GM18858 (cell line): Measurements from ENCODE around the gene MCM8.
"Not testable (repeated sequence)": the region's sequence is repeated elsewhere in the genome, so short reads cannot be mapped to it uniquely, and the experiment has no call there.

Experiments used
- ATAC-seq: cut with Tn5 transposase; IDR thresholded peaks from one replicate; pipeline ENCODE4 v1.9.1; 2021; ENCODE audit not compliant: unreplicated experiment

The MCM8 gene

DNA sequence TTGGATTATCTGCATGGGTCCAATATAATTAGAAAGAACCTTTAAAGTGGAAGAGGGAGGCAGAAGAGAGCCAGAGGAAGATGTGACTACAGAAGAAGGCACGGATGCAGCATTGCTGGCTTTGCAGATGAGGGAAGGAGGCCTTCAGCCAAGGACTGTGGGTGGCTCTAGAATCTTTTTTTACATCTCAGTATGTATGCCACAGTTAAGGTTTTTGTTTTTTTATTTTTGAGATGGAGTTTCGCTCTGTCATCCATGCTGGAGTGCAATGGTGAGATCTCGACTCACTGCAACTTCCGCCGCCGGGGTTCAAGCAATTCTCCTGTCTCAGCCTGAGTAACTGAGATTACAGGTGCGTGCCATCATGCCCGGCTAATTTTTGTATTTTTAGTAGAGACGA, 49.3 kb downstream of the MCM8 start:
- ATAC-seq, result no peak

DNA sequence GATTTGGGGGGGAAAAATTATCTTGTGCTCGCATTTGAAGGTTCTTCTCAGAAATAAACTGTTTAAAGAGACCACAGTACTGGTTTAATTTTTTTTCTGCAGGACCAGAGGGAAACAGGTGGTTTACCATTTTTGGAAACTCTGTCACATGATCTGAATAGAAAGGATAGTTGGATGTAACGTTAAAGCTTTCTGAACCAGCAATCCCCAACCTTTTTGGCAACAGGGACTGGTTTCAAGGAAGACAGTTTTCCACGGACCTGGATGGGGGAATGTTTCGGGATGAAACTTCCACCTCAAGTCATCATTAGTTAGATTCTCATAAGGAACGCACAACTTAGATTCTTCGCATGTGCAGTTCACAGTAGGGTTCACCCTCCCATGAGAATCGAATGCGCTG, 50.4 kb downstream of the MCM8 start:
- no peak for ATAC-seq

DNA sequence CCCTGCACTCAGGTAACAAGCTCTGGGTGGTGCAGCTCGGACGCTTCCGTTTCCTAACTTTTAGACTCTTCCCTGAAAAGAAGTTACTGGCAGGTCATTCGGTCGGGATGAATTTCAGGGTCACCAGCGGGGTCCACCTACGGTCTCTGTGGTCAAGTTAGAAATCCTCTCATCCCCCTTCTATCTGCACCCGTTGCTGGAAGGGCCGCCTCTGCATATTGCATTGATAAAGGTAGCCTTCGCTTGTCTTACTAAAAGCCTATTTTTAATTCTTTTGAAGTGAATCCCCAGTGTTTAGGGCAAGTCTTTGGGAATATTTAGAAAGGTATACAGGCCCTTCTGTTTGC, 56.1 kb downstream of the MCM8 start:
- ATAC-seq, result no peak

DNA sequence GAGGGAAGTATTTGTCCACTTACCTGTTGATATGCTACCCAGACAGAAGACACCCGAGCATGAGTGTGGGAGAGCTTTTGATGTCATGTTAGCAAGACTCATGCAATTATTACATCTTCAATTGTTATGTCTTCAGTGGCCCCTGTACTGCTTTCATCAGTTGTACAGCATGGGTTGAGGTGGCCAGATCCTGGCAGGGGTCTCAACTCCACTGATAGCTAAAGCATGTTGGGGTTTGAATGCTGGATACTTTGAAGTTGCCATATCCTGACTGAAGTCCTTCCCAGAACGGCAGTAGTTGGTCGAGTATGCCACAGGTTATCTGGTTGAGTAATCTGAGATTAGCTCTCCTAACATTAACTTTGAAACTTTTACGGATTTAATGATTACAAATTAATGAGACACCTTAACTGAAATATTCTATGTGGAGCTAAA, 56.7 kb downstream of the MCM8 start:
- no peak for ATAC-seq

DNA sequence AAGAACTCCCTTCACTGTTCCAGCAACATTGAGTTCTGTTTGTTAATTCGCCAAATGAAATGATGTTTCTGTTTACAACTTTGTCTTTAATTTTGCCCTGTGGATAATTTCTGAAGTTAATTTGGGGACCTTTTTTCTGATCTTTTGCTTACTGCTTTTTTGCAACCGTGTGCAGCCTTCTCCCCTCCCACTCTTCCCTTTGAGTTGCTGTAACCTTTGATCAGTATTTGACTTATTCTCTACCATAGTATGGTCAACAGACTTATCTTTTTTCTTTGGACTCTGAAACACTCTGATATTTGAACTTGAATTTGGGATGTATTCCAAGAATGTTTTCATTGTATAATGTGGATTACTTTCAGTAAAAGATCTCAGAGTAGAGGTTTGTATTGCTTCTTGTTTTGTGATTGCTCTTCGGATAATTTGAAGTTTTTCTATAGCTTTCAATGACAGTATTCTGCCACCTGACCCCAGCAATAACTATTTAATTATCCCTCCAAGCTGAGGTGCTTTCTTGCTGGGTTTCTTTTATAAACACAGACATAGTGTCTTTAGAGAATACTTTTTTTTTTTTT, 57.2 kb downstream of the MCM8 start:
- ATAC-seq, result no peak

DNA sequence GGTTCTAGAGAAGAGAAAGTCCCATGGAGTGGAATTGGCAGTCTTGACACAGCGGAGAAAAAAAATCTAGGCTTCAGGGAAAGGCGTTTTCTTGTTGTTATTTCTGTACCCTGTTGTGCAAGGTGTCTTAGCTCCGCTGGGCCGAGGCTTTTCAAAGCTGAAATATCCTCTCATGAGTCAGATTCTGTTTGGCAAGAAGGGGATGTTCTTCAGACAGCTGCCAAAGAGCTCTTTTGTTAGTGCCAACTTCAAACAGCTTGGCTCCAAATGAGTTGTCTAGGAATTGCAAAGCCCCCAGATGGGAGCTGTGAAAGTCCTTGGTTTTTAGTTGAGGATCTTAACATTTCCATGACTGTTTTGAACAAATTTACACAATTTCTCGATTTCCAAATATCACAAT, 57.8 kb downstream of the MCM8 start:
- no peak for ATAC-seq

DNA sequence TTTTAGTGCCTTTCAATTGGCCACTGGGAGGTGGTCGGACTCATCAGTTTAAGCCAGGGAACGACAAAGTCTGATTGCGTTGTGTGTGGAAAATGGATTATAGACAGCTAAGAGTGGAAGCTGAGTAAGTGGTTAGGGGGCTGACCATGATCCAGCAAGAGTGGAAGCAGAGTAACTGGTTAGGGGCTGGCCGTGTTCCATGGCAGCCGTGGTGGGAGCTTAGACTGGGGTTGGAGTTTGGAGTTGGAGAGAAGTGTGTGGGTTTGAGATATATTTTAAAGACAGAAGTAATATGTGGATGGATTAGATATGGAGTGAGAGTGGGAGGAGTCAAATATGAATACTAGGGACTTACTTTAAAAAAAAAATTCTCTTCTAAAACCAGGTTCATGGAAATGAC, 61.7 kb downstream of the MCM8 start:
- no peak for ATAC-seq

DNA sequence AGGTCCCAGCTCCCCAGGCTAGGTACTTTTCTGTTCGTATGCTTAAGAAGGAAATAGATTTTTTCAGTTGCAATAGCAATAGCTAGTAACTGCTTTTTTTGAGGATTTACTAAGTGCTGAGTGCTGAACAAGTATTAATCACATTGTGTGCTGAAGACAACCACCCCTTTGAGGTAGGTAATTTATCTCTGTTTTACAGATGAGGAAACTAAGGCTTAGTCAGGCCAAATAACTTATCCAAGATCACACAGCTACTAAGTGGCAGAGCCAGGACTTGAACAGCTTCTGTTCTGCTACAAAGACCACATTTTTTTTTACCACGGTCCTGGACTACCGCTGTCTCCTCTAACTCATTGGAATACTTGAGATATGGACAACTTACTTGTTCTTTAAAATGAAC, 63.6 kb downstream of the MCM8 start:
- no peak for ATAC-seq

DNA sequence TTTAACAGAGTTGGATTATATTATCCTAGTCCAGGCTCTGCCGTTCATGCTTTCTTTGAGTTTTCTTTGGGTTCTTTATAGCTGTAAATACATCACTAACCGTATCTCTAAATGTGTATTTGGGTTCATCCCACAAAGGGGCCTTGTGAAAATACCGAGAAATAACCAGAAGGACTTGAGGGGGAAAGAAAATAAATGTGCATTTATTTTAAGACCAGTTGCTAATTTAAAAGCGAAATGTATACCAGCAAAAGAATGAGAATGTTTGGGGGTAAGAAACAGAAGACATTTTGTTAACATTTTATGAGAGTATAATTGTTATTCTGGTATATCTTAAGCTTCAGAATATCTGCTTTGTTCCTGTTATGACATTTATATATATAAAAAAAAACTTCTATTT, 64.5 kb downstream of the MCM8 start:
- no peak for ATAC-seq

DNA sequence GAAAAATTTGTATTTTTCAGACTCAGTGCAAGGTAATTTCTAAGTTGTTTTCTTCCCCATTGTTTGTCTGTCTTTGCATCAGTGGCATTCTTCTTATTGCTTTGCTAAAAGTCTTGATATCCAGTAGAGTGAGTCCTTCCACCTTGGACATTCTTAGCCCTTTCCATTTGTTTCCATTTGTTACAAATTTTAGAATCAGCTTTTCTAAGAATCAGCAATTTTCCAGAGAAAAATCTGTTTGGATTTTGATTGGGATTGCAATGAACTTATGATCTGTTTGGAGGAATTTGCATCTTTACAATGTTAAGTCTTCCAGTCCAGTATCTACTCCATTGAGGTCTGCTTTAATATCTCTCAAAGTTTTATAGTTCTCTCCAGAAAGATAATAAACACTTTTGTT, 67.0 kb downstream of the MCM8 start:
- ATAC-seq, result no peak

DNA sequence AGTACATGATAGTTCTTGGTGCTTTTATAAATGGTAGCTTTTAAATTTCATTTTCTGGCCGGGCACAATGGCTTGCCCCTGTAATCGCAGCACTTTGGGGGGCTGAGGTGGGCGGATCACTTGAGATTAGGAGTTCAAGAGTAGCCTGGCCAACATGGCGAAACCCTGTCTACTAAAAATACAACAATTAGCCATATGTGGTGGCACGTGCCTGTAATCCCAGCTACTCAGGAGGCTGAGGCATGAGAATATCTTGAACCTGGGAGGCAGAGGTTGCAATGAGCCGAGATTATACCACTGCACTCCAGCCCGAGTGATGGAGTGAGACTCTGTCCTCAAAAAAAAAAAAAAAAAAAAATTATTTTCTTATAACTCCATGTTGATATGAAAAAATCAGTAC, 67.4 kb downstream of the MCM8 start:
- no peak for ATAC-seq

DNA sequence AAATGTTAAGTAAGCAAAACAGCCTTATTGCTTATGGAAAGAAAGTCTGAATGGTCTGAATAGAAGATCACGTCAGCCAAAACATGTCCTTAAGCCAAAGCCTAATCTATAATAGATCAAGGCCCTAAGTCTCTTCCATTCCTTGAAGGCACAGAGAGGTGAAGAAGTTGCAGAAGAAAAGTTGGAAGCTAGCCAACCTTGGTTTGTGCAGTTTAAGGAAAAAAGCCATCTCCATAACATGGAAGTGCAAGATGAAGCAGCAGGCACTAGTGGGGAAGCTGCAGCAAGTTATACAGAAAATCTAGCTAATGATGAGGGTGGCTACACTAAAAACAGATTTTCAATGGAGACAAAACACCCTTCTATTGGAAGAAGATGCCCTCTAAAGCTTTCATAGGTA, 74.3 kb downstream of the MCM8 start:
- no peak for ATAC-seq

DNA sequence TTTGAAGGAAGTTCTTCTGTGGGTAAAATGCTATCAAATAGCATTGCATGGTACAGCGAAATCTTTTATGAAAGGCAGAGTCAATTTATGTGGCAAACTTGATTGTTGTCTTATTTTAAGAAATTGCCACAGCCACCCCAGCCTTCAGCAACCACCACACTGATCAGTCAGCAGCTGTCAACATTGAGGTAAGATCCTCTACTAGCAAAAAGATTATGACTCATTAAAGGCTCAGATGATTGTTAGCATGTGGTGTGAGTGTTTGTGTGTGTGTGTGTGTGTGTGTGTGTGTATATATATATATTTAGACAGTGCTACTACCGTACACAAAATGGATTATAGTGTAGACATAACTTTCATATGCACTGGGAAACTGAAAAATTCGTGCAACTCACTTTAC, 75.6 kb downstream of the MCM8 start:
- ATAC-seq, result no peak

DNA sequence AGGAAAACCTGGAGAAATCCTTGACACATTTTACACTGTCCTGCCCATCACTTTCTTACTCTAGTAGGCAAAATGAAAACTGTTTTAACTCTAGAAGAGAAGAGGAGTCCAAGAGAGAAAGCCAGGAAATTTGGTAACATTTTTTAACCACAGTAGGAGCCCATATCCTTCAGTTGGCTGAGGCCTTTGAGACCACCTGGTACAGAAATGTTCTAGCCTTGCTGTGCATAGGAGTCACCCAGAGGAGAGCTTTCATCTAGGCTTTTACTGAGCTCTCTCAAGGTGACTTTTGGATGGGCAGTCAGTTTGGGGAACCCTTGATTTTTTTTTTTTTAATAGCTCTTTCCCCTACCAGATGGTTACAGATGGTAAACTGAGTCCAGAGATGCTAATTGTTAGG, 78.4 kb downstream of the MCM8 start:
- ATAC-seq, result no peak

DNA sequence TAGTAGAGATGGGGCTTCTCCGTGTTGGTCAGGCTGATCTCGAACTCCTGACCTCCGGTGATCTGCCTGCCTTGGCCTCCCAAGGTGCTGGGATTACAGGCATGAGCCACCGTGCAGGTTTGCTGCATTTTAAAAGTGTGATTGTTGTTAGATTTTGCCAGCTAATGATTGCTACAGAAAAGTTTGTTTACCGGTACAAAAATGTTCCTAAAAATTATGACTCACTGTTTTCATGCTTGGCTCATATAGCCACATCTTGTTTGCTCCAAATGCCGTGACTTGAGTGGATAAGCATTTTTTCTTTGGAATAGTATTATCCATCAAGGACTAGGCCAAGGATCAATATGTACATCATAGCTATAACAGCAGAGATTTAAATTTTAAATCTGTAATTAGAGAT, 79.1 kb downstream of the MCM8 start:
- no peak for ATAC-seq

DNA sequence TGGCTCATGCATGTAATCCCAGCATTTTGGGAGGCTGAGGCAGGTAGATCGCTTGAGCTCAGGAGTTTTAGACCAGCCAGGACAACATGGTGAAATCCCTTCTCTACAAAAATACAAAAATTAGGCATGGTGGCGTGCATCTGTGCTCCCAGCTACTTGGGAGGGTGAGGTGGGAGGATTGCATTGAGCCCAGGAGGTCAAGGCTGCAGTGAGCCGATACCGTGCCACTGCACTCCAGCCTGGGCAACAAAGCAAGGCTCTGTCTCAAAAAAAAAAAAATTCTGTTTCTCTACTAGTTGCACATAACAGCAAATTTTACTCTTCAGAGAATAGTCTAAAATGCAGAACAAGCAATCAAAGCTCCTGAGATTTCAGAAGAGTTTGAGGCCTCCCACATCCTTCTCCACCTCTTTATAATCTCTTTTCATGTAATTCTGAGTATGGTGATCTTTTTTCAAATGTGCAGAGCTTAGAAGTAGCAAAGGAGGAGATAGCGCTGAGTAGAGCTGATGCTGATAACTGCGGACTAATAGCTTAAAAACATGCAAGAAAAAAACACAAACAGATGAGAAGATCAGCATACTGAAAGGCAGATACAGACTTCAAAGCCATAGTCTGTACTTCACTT, 80.1 kb downstream of the MCM8 start:
- ATAC-seq, result no peak

DNA sequence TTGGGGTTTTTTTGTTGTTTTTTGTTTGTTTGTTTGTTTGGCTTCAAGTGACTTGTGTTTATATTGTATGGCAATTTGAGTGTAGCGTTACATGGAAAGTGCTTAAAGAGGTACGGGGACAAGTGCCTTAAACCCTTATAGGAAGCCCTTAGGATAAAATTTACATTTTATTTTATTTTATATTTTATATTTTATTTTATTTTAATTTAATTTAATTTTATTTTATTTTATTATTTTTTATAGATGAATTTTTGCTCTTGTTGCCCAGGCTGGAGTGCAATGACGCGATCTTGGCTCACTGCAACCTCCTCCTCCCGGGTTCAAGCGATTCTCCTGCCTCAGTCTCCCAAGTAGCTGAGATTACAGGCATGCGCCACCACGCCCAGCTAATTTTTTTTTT, 82.5 kb downstream of the MCM8 start:
- not testable (repeated sequence) for ATAC-seq

DNA sequence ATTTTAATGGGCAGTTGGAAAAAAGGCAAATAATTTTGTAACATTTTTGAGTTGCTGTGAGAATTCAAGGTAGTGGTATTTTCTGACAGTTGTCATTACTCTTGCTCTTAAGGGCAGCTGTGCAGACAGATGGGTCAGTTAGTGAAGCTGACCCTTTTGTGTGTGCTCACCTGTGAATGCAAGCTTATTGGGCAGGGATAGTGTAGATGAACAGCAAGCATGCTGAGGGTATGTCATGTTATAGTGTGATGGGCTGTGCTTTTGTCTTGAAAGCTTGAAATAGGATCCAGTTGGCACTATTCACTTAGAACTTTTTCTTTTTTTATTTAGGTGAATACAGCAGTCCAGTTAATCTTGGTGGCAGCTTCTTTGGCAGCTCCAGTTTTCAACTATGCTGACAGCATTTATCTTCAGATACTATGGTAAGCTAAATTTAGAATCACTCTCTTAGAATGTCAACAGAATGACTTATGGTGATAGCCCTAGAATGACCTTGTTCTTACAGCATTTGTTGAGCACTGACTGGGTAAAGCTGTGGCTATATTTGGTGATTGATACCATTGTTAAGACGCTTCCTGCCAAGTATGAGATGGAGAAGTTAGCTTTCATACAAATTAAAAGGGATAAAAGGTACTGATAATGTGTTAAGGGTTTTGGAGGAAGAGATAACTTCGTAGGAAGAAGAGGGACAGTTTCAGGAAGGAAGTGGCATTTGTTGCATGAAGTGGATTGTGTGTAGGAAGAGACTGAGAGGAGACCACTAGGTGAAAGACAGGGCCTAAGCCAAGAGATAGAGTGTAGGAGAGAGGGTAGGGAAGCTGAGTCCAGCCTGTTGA, 83.9 kb downstream of the MCM8 start:
- ATAC-seq, result no peak

DNA sequence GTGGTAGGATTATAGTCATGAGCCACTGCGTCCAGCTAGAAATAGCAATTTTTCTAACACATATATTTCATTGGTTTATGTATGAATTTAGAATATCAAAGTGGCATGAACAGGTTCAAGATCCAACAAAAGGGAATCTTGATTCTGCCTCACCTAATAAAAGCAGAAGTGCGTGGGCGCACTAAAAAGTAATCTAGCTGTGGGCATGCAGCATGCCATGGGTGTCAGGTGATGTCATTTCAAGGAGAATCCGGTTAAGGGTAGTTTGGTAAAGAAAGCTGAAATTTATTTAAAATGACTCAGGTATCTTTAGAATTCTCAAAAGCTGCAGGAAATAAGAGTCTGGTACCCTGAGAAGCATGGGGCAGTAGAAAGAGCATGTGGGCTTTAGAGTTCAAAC, 85.8 kb downstream of the MCM8 start:
- ATAC-seq, result no peak

DNA sequence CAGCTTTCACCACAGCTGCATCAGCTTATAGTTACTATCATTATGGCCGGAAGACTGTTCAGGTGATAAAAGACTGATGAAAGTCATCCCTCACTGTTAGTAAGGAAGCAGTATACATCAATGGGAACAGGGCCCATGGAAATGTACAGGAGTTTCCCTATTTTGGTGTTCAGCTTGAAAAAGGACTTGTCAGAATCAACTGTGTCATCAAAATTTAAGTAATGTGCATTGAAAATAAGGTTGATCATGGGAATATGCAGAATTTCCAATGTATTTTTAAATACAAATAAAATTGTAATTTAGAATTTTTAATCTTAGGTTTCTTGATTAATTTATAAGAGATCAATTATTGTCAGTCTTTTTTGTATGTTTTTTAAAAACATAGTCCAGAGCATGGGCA, 86.6 kb downstream of the MCM8 start:
- ATAC-seq, result no peak

DNA sequence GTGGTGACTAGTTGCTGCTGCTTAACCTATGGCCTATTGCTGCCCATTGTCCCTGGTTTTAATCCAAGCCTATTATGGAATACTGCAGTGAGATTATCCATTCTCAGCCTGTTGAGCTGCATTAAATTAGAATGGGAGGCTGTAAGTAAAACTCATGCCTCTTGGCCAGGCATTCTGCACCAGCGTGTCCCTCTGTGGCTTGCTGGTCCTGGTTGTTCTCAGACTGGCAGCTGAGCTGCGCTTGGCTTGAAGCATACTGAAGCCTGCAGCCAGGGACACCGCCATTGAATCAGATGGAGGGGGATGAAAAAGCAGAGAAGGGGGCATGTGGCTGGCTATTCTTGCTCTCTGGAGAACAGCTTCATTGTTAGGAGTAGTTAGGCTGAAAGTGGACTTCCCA, 87.8 kb downstream of the MCM8 start:
- no peak for ATAC-seq

DNA sequence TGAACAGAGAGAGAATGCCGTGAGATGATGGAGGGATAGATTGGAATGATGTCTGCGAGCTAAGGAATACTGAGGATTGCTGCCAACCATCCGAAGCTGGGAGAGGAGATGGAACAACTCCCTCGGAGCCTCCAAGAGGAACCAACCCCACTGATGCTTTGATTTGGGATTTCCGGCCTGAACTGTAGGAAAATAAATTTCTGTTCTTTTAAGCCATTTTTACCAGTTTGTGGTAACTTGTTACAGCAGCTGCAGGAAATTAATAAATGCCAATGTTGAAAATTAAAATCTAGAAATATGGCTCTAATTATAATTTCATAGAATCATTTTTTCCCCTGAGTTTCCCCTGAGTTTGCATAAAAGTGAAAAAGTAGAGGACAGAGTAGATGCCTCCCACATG, 89.3 kb downstream of the MCM8 start:
- no peak for ATAC-seq

DNA sequence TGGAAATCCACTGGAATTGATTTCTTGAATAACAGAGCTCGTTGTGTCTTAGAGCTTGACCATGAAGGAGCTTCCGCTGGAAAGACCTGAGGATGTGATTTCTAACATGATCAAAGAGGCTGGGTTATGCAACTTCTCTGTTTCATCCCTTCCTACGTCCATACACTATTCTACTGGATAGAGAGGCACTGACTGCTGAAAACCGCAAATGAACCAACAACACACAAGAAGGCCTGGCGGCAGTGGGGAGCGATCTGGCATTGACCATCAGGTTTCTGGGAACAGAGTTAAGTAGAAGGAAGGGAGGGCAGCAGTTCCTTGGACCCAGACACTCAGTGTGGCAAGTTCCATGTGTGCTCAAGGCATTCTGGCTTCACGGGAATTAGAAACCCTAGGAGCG, 90.1 kb downstream of the MCM8 start:
- ATAC-seq, result no peak
